A549 (cell line): ENCODE data around the gene RAP2A. TPM values are rescaled to one million over a fixed set of nuclear protein-coding genes. Genes with fewer than 3 reads are reported as not detected.

Experiments used
- ATAC-seq, 2 experiments: fragments of 200-7000 bp in 1 of 2; fragments of >200 bp in 1 of 2; cut with Nextera tagmentation in 1 of 2; cut with Tn5 transposase in 1 of 2; 3 replicates each; pipeline versions ENCODE4 v1.8.0 to v1.9.1; 2018 to 2020; ENCODE audit warnings: mild to moderate bottlenecking in 1 of 2, moderate library complexity in 1 of 2
- CTCF ChIA-PET: fragments of 300-600 bp; sonication (Branson Sonifier 250); formaldehyde crosslinking; extraction: SDS; loops from one replicate; lab custom pipeline; 2021; ENCODE audit warnings: antibody characterized with exemption, inconsistent platforms; lab: Yijun Ruan, JAX
- POLR2A ChIA-PET: fragments of 350-600 bp; formaldehyde crosslinking; extraction: SDS; loops from one replicate; lab custom pipeline; 2021; ENCODE audit warnings: antibody characterized with exemption, inconsistent platforms; lab: Yijun Ruan, JAX
- DNase-seq, 2 experiments: peaks; one replicate each; pipeline versions ENCODE4 v3.0.0 to v3.0.0-alpha.2; 2011 to 2016; ENCODE audit warnings: low read depth in 1 of 2, low spot score in 1 of 2
- FAIRE-seq: peaks from 2 replicates; lab custom pipeline; 2011; peaks lifted over from hg19 to GRCh38; lab: Jason Lieb, UNC
- H3K27ac ChIP-seq, 2 experiments: fragments of >200 bp; sonication (Bioruptor Twin); formaldehyde crosslinking; 3 replicates each; pipeline ENCODE4 v1.5.1; 2016 to 2017
- H3K4me1 ChIP-seq: fragments of >200 bp; sonication (Bioruptor Twin); formaldehyde crosslinking; 3 replicates; pipeline ENCODE4 v1.6.1; 2016
- H3K4me2 ChIP-seq: fragments of >200 bp; sonication (Bioruptor Twin); formaldehyde crosslinking; 3 replicates; pipeline ENCODE4 v1.6.1; 2016
- H3K4me3 ChIP-seq: fragments of >200 bp; sonication (Bioruptor Twin); formaldehyde crosslinking; 3 replicates; pipeline ENCODE4 v1.5.1; 2016
- H3K9me3 ChIP-seq: fragments of >200 bp; sonication (Bioruptor Twin); formaldehyde crosslinking; 3 replicates; pipeline ENCODE4 v1.6.1; 2016
- ATOH8 ChIP-seq: fragments of 250-450 bp; sonication (Bioruptor Pico); IDR thresholded peaks from 2 replicates; pipeline ENCODE4 v1.5.0; 2020; ENCODE audit warnings: low read depth, mild to moderate bottlenecking, moderate library complexity
- BCL3 ChIP-seq: fragments of >200 bp; sonication (Bioruptor Twin); formaldehyde crosslinking; IDR thresholded peaks from 3 replicates; pipeline ENCODE4 v1.6.1; 2016
- BHLHE40 ChIP-seq: IDR thresholded peaks from 2 replicates; pipeline ENCODE4 v1.6.1; 2012; ENCODE audit warnings: low read depth, low read length, inconsistent platforms
- CBX2 ChIP-seq: fragments of 200-600 bp; sonication (generic); IDR thresholded peaks from 2 replicates; pipeline ENCODE4 v1.6.1; 2016; ENCODE audit warnings: low read depth, mild to moderate bottlenecking, borderline replicate concordance
- CTCF ChIP-seq: fragments of >200 bp; sonication (Bioruptor Twin); formaldehyde crosslinking; IDR thresholded peaks from 3 replicates; pipeline ENCODE4 v1.5.1; 2016
- ELK1 ChIP-seq: fragments of 150-350 bp; IDR thresholded peaks from 2 replicates; pipeline ENCODE4 v1.6.1; 2014; ENCODE audit warnings: low read depth, mild to moderate bottlenecking, low read length
- ESRRA ChIP-seq: fragments of 150-350 bp; IDR thresholded peaks from 2 replicates; pipeline ENCODE4 v1.6.1; 2014; ENCODE audit warnings: mild to moderate bottlenecking, low read length, borderline replicate concordance
- FOSB ChIP-seq: fragments of 250-450 bp; sonication (Bioruptor Pico); IDR thresholded peaks from 2 replicates; pipeline ENCODE4 v1.5.0; 2020; ENCODE audit warnings: mild to moderate bottlenecking, moderate library complexity
- HES2 ChIP-seq: fragments of >200 bp; sonication (Bioruptor Twin); formaldehyde crosslinking; IDR thresholded peaks from 2 replicates; pipeline ENCODE4 v1.6.1; 2016
- HOXA7 ChIP-seq: fragments of 250-450 bp; sonication (Bioruptor Pico); IDR thresholded peaks from 2 replicates; pipeline ENCODE4 v1.5.0; 2020; ENCODE audit warnings: mild to moderate bottlenecking, moderate library complexity
- HOXB13 ChIP-seq: fragments of 250-450 bp; sonication (Bioruptor Pico); IDR thresholded peaks from 2 replicates; pipeline ENCODE4 v1.5.0; 2020; ENCODE audit warnings: low read depth, mild to moderate bottlenecking, moderate library complexity
- HOXB5 ChIP-seq: fragments of 250-450 bp; sonication (Bioruptor Pico); IDR thresholded peaks from 2 replicates; pipeline ENCODE4 v1.5.0; 2020; ENCODE audit warnings: mild to moderate bottlenecking, moderate library complexity
- KDM1A ChIP-seq: fragments of 200-600 bp; sonication (generic); IDR thresholded peaks from 2 replicates; pipeline ENCODE4 v1.6.1; 2016; ENCODE audit warnings: low read depth, mild to moderate bottlenecking
- MAFK ChIP-seq: fragments of 450-650 bp; IDR thresholded peaks from 2 replicates; pipeline ENCODE4 v1.6.1; 2014; ENCODE audit not compliant: partially characterized antibody
- MAZ ChIP-seq: fragments of 150-350 bp; IDR thresholded peaks from 2 replicates; pipeline ENCODE4 v1.6.1; 2014; ENCODE audit warnings: antibody characterized with exemption, low read depth, low read length, borderline replicate concordance
- NFE2L2 ChIP-seq: fragments of 150-350 bp; conservative IDR thresholded peaks from 2 replicates; pipeline ENCODE4 v1.6.1; 2014; ENCODE audit warnings: low read length
- NR3C1 ChIP-seq: fragments of >200 bp; sonication (Bioruptor Twin); formaldehyde crosslinking; IDR thresholded peaks from 3 replicates; pipeline ENCODE4 v1.6.1; 2017
- POLR2AphosphoS2 ChIP-seq: conservative IDR thresholded peaks from 2 replicates; pipeline ENCODE4 v1.6.1; 2012; ENCODE audit warnings: low read length, improper control_type of control experiment, inconsistent platforms
- RCOR1 ChIP-seq: fragments of 150-350 bp; IDR thresholded peaks from 2 replicates; pipeline ENCODE4 v1.6.1; 2014; ENCODE audit warnings: antibody characterized with exemption, low read length, low read depth
- REST ChIP-seq: fragments of 200-600 bp; sonication (generic); IDR thresholded peaks from 2 replicates; pipeline ENCODE4 v1.6.1; 2016; ENCODE audit warnings: antibody characterized with exemption, mild to moderate bottlenecking, moderate library complexity
- RFX5 ChIP-seq: fragments of 450-650 bp; IDR thresholded peaks from 2 replicates; pipeline ENCODE4 v1.7.1; 2014; ENCODE audit warnings: antibody characterized with exemption, mild to moderate bottlenecking, moderate library complexity
- RNF2 ChIP-seq: fragments of 200-600 bp; sonication (generic); IDR thresholded peaks from 2 replicates; pipeline ENCODE4 v1.6.1; 2016; ENCODE audit warnings: low read depth, mild to moderate bottlenecking, antibody characterized with exemption, moderate library complexity, borderline replicate concordance
- SMC3 ChIP-seq: fragments of >200 bp; sonication (Bioruptor Twin); formaldehyde crosslinking; IDR thresholded peaks from 3 replicates; pipeline ENCODE4 v1.6.1; 2018; ENCODE audit warnings: inconsistent platforms
- SREBF2 ChIP-seq: fragments of 450-650 bp; IDR thresholded peaks from 2 replicates; pipeline ENCODE4 v1.6.1; 2014; ENCODE audit warnings: mild to moderate bottlenecking, moderate library complexity
- TP53 ChIP-seq: fragments of 250-450 bp; sonication (Bioruptor Pico); IDR thresholded peaks from 2 replicates; pipeline ENCODE4 v1.5.0; 2021; ENCODE audit warnings: mild to moderate bottlenecking, moderate library complexity
- ZC3H11A ChIP-seq: fragments of 450-650 bp; IDR thresholded peaks from 2 replicates; pipeline ENCODE4 v1.6.1; 2014; ENCODE audit warnings: antibody characterized with exemption, mild to moderate bottlenecking
- ZNF302 ChIP-seq: fragments of 250-450 bp; sonication (Bioruptor Pico); IDR thresholded peaks from 2 replicates; pipeline ENCODE4 v1.9.0; 2021; ENCODE audit warnings: inconsistent platforms, mild to moderate bottlenecking, moderate library complexity
- ZSCAN20 ChIP-seq: fragments of 250-450 bp; sonication (Bioruptor Pico); IDR thresholded peaks from 2 replicates; pipeline ENCODE4 v1.8.0; 2022; ENCODE audit warnings: mild to moderate bottlenecking, moderate library complexity
- WGBS: methylation state at CpG from one replicate; pipeline ENCODE4 v1.1.6; 2017; ENCODE audit errors: missing lambda C conversion rate; 5-methylcytosine and 5-hydroxymethylcytosine counted together
- polyA plus RNA-seq, 4 experiments: library from polyadenylated mRNA; depleted of rRNA in 3 of 4; stranded (reverse); fragments of >200 nt; fragmentation: RNase III in 1 of 4; extraction: RNeasy Plus Mini Kit Qiagen cat#74134 plus additional on column Dnase treatment in 1 of 4; gene quantifications; 2 replicates in 3 of 4; 3 replicates in 1 of 4; pipeline ENCODE4 v1.2.3, GENCODE V29; 2011 to 2017

RAP2A gene
- polyA plus RNA-seq, 2 of the 4 experiments (the other 2 are of a cell fraction) = 8.7 to 10.9 TPM

GRCh38 chr13:97387890-97388289 lies 46.1 kb upstream of the RAP2A start:
- no peak overlapping the region for H3K4me3 ChIP-seq
- no peak overlapping the region for H3K4me2 ChIP-seq
- TF ChIP-seq NFE2L2 (no peak), RFX5 (no peak), ZNF302 (CRISPR knock-in tag) (no peak), ESRRA (no peak), REST (no peak), HOXA7 (CRISPR knock-in tag) (no peak), SMC3 (no peak), CTCF (no peak), MAFK (no peak), RCOR1 (no peak), BHLHE40 (no peak), HOXB13 (no peak), BCL3 (no peak), MAZ (no peak), ATOH8 (CRISPR knock-in tag) (no peak), SREBF2 (no peak), ZC3H11A (no peak), NR3C1 (no peak), RNF2 (no peak), CBX2 (no peak)
- no peak overlapping the region for H3K27ac ChIP-seq
- 100% methylated on average over 1 of the region's 1 CpG for WGBS
- CTCF ChIA-PET = no interaction called here
- no peak for ATAC-seq
- POLR2A ChIA-PET = no interaction called here
- no peaks in the 10 kb centered on the region; the same call in 2 of the 3 replicates for H3K4me1 ChIP-seq
- H3K9me3 ChIP-seq = no peaks in the 10 kb centered on the region
- FAIRE-seq = no peak
- no peak for DNase-seq

GRCh38 chr13:97388373-97388772 lies 45.6 kb upstream of the RAP2A start:
- Histone ChIP-seq H3K4me1 (no peaks in the 10 kb centered on the region; the same call in 2 of the 3 replicates), H3K4me3 (no peak overlapping the region), H3K27ac (no peak overlapping the region), H3K4me2 (no peak overlapping the region), H3K9me3 (no peaks in the 10 kb centered on the region)
- WGBS = 98% methylated on average over 3 of the region's 3 CpGs
- TF ChIP-seq HOXA7 (CRISPR knock-in tag) (no peak), RNF2 (no peak), KDM1A (no peak), POLR2AphosphoS2 (no peak), SREBF2 (no peak), HES2 (no peak), HOXB5 (CRISPR knock-in tag) (no peak), TP53 (CRISPR knock-in tag) (no peak), HOXB13 (no peak), ZSCAN20 (CRISPR knock-in tag) (no peak), FOSB (CRISPR knock-in tag) (no peak), ELK1 (no peak)
- ChIA-PET CTCF (no interaction called here), POLR2A (no interaction called here)
- ATAC-seq = no peak
- DNase-seq = no peak
- FAIRE-seq = no peak
